Activated T-helper 2 cell treated with anti-CD3 and anti-CD28 coated beads, Interferon-gamma antibody, Interleukin-2, Interleukin-4, amounts not matched to agents 10 μg/mL and 5 μg/mL and 100 μg/mL, durations not matched to agents 14 hours and 24 hours and 36 hours (primary cell): ENCODE data around the gene MORN5. TPM values are rescaled to one million over a fixed set of nuclear protein-coding genes. Genes with fewer than 3 reads are reported as not detected.

Experiments
- DNase-seq: peaks from one replicate; pipeline ENCODE4 v3.0.0; 2021; ENCODE audit warnings: low spot score
- H3K27ac Mint-ChIP-seq: one replicate; pipeline ENCODE4 v1.8.0; 2021; ENCODE audit warnings: mixed read lengths
- H3K27me3 Mint-ChIP-seq: one replicate; pipeline ENCODE4 v1.8.0; 2021; ENCODE audit warnings: low read depth, mixed read lengths
- H3K36me3 Mint-ChIP-seq: one replicate; pipeline ENCODE4 v1.8.0; 2021; ENCODE audit warnings: low read depth, mixed read lengths
- H3K4me1 Mint-ChIP-seq: one replicate; pipeline ENCODE4 v1.8.0; 2021; ENCODE audit warnings: low read depth, mixed read lengths
- H3K4me3 Mint-ChIP-seq: one replicate; pipeline ENCODE4 v1.8.0; 2021; ENCODE audit warnings: low read depth, mild to moderate bottlenecking, moderate library complexity, mixed read lengths
- H3K9me3 Mint-ChIP-seq: one replicate; pipeline ENCODE4 v1.8.0; 2021; ENCODE audit warnings: mixed read lengths
- intact Hi-C: fragments of 100-400 bp; cut with micrococcal nuclease; formaldehyde crosslinking; loops from one replicate; pipeline ENCODE4 v1.15.1; 2023
- total RNA-seq: library from RNA; stranded (reverse); gene quantifications from 2 replicates; pipeline ENCODE4 v1.2.3, GENCODE V29; 2022

Gene MORN5
- total RNA-seq, 1 donor from 2014 or later, result not detected

DNA sequence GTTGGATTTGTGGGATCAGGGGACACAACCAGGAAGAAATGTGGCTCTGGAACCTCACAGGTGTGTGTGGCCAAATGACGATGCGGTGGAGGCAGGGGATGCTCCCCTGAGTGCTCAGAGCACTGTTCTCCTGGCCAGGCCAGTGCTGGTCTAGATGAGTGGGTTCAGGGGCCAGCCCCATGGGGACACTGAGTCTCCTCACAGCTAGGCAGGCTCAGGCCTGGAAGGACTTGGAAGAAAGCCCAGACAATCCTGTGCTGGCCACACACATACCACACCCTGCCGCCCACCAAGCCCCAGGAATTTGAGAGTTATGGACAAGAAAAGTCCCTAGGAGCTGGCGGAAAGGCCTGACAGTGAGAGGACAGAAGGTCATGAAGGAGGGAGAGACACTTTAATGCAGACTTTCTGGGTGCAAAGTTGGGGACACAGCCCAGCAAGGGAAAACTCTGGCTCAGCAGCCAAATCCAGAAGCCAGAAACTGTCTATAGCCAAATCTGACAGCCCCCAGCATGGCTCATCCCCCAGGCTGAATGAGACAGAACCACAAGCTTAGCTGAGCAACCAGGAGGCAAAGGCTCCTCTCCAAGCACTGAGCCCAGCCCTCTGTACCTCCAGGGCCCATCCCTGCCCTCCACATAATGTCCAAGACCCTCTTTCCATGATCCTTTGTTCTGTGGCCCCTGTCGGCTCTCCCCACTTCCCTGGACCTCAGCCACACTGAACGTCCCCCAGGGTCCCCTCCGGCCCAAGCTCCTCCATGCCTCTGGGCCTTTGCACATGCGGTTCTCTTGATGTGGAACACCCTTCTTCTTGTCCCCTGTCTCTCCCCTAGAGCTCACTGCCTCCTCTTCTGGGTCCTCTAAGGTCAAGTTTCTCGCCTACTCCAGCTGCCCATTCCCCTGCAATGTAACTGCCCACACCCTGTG, 46.7 kb downstream of the MORN5 start:
- no peak overlapping the region for H3K27ac Mint-ChIP-seq
- H3K27me3 Mint-ChIP-seq, result peaks cover 5% of the 10 kb centered on the region
- H3K4me3 Mint-ChIP-seq, result no peak overlapping the region
- no peaks in the 10 kb centered on the region for H3K4me1 Mint-ChIP-seq
- DNase-seq, result no peak
- H3K9me3 Mint-ChIP-seq, result no peaks in the 10 kb centered on the region
- intact Hi-C loops, result no loop called here
- no peaks in the 10 kb centered on the region for H3K36me3 Mint-ChIP-seq

- Mint-ChIP-seq H3K4me3 (no peak overlapping the region), H3K36me3 (no peaks in the 10 kb centered on the region), H3K9me3 (no peaks in the 10 kb centered on the region), H3K27me3 (peaks cover 12% of the 10 kb centered on the region), H3K27ac (no peak overlapping the region), H3K4me1 (no peaks in the 10 kb centered on the region)
- intact Hi-C loops, result no loop called here
- DNase-seq, result no peak
Measured at GRCh38 chr9:122207096-122207495, 47.4 kb downstream of the MORN5 start.

GRCh38 chr9:122209451-122209850, 49.7 kb downstream of the MORN5 start:
- H3K4me1 Mint-ChIP-seq, result peaks cover under 1% of the 10 kb centered on the region
- intact Hi-C loops, result no loop called here
- no peaks in the 10 kb centered on the region for H3K9me3 Mint-ChIP-seq
- H3K4me3 Mint-ChIP-seq, result no peak overlapping the region
- H3K27me3 Mint-ChIP-seq, result peaks cover 25% of the 10 kb centered on the region
- H3K27ac Mint-ChIP-seq, result no peak overlapping the region
- DNase-seq, result no peak
- no peaks in the 10 kb centered on the region for H3K36me3 Mint-ChIP-seq

GRCh38 chr9:122212473-122213004, 52.8 kb downstream of the MORN5 start:
- no peak overlapping the region for H3K27ac Mint-ChIP-seq
- DNase-seq, result no peak
- no peaks in the 10 kb centered on the region for H3K9me3 Mint-ChIP-seq
- intact Hi-C loops, result no loop called here
- H3K36me3 Mint-ChIP-seq, result no peaks in the 10 kb centered on the region
- peak overlapping the region; percentile 19 for H3K4me3 Mint-ChIP-seq
- peaks cover 2% of the 10 kb centered on the region for H3K4me1 Mint-ChIP-seq
- peaks cover 49% of the 10 kb centered on the region for H3K27me3 Mint-ChIP-seq

- intact Hi-C loops, result no loop called here
- H3K27me3 Mint-ChIP-seq, result peaks cover 55% of the 10 kb centered on the region
- H3K4me1 Mint-ChIP-seq, result peaks cover 7% of the 10 kb centered on the region
- H3K4me3 Mint-ChIP-seq, result peak overlapping the region; percentile 19
- no peak overlapping the region for H3K27ac Mint-ChIP-seq
- H3K36me3 Mint-ChIP-seq, result no peaks in the 10 kb centered on the region
- no peak for DNase-seq
- H3K9me3 Mint-ChIP-seq, result no peaks in the 10 kb centered on the region
Measured at GRCh38 chr9:122213102-122213588, 53.4 kb downstream of the MORN5 start.

DNA sequence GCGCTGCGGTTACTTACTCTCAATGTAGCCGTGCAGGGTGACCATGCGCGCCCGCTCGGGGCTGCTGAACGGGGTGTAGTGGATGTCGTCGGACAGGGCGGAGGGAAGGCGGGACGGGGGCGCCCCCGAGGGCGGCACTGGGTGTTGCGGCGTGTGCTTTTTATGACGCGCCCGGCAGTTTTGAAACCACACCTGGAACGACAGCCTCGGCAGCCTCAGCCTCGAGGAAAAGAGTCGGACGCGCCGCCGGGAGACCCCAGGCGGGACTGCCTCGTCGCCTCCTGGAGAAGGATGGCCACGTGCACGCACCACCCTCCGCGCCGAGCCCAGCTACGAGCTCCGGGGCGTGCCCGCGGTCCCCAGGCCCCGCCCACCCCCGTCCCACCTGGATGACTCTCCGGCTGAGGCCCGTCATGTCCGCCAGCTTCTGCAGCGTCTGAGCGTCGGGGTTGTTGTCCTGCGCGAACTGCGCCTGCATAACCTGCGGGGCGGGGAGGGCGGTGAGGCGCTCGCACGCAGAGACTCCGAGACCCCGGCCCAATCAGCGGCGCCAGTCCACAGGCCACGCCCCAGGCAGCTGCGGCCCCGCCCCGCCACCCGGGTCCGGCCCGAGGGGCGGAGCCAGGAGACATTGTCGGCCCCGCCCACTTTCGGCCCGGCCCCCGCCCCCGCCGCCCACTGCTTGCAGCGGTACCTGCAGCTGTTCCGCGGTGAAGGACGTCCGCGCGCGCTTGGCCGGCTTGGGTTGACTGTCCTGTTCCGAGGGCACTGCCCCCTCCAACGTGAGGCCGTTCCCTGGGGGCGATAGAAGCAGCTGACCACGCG, 54.1 kb downstream of the MORN5 start:
- Mint-ChIP-seq H3K4me1 (peaks cover 13% of the 10 kb centered on the region), H3K27ac (no peak overlapping the region), H3K27me3 (peaks cover 62% of the 10 kb centered on the region), H3K36me3 (no peaks in the 10 kb centered on the region), H3K4me3 (peak overlapping the region; percentile 40), H3K9me3 (no peaks in the 10 kb centered on the region)
- peak; percentile 61 for DNase-seq
- intact Hi-C loops, result no loop called here

- H3K4me3 Mint-ChIP-seq, result peak overlapping the region; percentile 40
- peaks cover 69% of the 10 kb centered on the region for H3K27me3 Mint-ChIP-seq
- H3K27ac Mint-ChIP-seq, result no peak overlapping the region
- peaks cover 18% of the 10 kb centered on the region for H3K4me1 Mint-ChIP-seq
- DNase-seq, result no peak
- no peaks in the 10 kb centered on the region for H3K9me3 Mint-ChIP-seq
- no peaks in the 10 kb centered on the region for H3K36me3 Mint-ChIP-seq
- intact Hi-C loops, result no loop called here
Measured at GRCh38 chr9:122214507-122214906, 54.8 kb downstream of the MORN5 start.

DNA sequence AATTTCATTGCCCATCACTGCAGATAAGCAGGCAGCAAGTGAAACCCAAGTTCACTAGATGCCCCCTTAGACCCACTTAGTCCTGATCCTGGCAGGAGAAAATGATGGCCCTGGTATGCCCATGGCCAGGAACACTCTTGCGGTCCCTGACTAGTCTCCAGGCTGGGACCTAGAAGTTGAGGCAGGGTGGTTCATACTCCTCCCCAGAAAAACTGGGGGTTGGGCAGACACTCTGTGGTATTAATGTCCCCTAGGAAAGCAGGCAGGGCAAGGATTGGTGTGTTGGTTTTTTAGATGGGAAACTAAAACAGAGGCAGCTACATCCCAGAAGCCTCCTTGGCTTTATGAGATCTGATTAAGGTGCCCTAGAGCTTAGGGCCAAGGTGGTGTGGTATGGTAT, 56.0 kb downstream of the MORN5 start:
- H3K9me3 Mint-ChIP-seq, result no peaks in the 10 kb centered on the region

GRCh38 chr9:122216138-122216797, 56.6 kb downstream of the MORN5 start:
- no peak overlapping the region for H3K4me3 Mint-ChIP-seq
- H3K9me3 Mint-ChIP-seq, result no peaks in the 10 kb centered on the region
- H3K27me3 Mint-ChIP-seq, result peaks cover 79% of the 10 kb centered on the region
- H3K36me3 Mint-ChIP-seq, result no peaks in the 10 kb centered on the region
- DNase-seq, result no peak
- intact Hi-C loops, result no loop called here
- no peak overlapping the region for H3K27ac Mint-ChIP-seq
- peaks cover 21% of the 10 kb centered on the region for H3K4me1 Mint-ChIP-seq

More for the DNA sequence above, 56.0 kb downstream of the MORN5 start:
- Mint-ChIP-seq H3K4me1 (peaks cover 21% of the 10 kb centered on the region), H3K36me3 (no peaks in the 10 kb centered on the region), H3K4me3 (no peak overlapping the region), H3K27me3 (peaks cover 76% of the 10 kb centered on the region), H3K27ac (no peak overlapping the region)
- intact Hi-C loops, result no loop called here
- DNase-seq, result no peak

DNA sequence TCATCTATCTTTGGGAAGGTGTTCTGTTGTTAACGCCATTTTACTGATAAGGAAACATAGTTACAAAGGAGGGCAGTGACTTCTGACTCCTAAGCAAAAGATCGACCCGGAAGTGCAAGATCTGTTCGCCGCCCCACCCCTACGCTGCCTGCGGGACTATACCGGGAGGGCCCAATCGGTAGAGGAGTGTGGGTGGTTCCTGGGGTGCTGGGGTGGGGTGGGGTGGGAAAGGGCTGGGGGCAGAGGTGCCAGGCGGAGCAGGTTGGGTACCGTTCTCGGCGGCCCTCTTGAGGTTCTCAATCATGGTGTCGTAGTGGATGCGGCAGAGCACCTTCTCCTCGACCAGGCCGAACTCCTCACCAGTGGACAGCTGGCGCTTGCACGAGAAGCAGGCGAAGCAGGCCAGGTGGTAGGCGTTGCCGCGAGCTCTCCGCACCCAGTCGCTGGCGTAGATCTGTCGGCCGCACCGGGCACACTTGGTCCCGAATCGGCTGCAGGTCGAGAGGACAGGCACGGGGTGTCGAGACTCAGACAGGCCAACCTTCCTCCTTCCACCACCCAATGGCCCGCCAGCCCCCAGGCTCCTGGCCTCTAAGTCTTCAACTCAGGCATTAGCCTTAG, 57.2 kb downstream of the MORN5 start:
- H3K36me3 Mint-ChIP-seq, result no peaks in the 10 kb centered on the region
- intact Hi-C loops, result no loop called here
- peaks cover 79% of the 10 kb centered on the region for H3K27me3 Mint-ChIP-seq

GRCh38 chr9:122217640-122218039, 57.9 kb downstream of the MORN5 start:
- Mint-ChIP-seq H3K4me1 (peaks cover 21% of the 10 kb centered on the region), H3K36me3 (no peaks in the 10 kb centered on the region), H3K27me3 (peaks cover 79% of the 10 kb centered on the region), H3K4me3 (no peak overlapping the region), H3K27ac (no peak overlapping the region), H3K9me3 (no peaks in the 10 kb centered on the region)
- no peak for DNase-seq
- intact Hi-C loops, result loop anchor here (2.0 kb wide), 1 partner anchor 131 kb away; no protein-coding TSS in a partner anchor

More for the DNA sequence above, 57.2 kb downstream of the MORN5 start:
- H3K4me3 Mint-ChIP-seq, result no peak overlapping the region
- peaks cover 21% of the 10 kb centered on the region for H3K4me1 Mint-ChIP-seq
- H3K27ac Mint-ChIP-seq, result no peak overlapping the region
- no peaks in the 10 kb centered on the region for H3K9me3 Mint-ChIP-seq
- no peak for DNase-seq
